HL-60/S4 (cell line): ENCODE results near the gene ZBTB9.
"Not testable (repeated sequence)": the region's sequence is repeated elsewhere in the genome, so short reads cannot be mapped to it uniquely, and the experiment has no call there.

Source experiments
- in situ Hi-C: fragments of 300-500 bp; cut with MboI; formaldehyde crosslinking; loops from 2 replicates; pipeline ENCODE4 v1.14.3; 2022; ENCODE audit warnings: low sequenced_read_pairs

The ZBTB9 gene

DNA sequence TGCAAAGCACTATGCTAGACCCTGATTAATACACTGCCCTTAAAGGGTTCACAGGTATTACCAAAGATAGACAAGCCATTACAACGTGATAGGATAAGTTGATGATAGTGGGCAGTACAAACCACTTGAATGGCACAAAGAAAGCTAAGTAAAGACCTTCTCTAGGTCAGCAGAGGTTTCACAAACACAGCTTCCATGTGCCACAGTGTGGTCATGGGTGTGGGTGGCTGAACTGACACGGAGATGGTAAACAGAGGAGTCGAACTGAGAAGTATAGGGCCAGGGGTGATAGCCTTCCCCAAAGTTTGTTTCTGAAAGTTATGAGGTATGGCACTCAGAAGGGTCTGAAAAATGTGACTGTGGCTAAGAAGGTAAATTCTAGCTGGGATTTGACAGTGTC is 4.3 kb downstream of the ZBTB9 start:
- in situ Hi-C loops, result no loop called here

DNA sequence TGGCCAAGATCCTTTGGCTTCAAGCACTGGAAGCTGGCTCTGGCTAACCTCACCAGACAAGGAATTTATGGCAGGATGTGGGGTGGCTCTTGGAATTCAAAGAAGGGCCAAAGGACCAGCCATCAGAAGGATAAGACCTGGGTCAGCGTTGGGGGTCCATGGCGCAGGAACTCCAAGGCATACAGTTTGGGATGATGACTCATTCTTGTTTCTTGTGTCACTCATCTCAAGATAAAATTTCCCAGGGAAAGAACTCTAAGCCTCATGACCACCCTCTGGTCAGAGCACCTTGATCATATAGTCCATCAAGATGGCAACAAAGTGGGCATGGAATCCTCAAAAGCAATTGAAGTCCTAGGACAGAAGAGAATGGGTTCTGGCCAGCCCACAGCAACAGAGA is 4.8 kb downstream of the ZBTB9 start:
- in situ Hi-C loops, result no loop called here

DNA sequence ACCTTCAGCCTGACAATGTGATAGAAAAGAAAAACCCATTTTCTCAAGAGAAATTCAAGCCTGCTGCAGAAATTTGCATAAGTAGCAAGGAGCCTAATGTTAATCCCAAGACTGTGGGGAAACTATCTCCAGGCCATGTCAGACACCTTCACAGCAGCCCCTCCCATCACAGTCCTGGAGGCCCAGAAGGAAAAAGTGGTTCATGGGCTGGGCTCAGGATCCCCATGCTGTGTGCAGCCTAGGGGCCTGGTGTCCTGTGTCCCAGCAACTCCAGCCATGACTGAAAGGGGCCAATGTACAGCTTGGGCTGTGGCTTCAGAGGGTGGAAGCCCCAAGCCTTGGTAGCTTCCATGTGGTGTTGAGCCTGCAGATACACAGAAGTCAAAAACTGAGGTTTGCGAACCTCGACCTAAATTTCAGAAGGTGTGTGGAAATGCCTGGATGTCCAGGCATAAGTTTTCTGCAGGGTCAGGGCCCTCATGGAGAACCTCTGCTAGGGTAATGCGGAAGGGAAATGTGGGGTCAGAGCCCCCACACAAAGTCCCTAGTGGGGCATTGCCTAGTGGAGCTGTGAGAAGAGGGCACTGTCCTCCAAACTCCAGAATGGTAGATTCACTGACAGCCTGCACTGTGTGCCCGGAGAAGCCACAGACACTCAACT is 11.8 kb downstream of the ZBTB9 start:
- in situ Hi-C loops, result no loop called here

DNA sequence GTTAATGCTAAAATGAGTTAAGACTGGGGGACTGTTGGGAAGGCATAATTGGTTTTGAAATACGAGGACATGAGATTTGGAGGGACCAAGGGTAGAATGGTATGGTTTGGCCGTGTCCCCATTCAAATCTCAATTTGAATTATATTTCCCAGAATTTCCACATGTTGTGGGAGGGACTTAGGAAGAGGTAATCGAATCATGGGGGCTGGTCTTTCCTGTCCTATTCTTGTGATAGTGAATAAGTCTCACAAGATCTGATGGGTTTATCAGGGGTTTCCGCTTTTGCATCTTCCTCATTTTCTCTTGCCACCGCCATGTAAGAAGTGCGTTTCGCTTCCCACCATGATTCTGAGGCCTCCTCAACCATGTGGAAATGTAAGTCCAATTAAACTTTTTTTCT is 12.7 kb downstream of the ZBTB9 start:
- in situ Hi-C loops, result no loop called here

DNA sequence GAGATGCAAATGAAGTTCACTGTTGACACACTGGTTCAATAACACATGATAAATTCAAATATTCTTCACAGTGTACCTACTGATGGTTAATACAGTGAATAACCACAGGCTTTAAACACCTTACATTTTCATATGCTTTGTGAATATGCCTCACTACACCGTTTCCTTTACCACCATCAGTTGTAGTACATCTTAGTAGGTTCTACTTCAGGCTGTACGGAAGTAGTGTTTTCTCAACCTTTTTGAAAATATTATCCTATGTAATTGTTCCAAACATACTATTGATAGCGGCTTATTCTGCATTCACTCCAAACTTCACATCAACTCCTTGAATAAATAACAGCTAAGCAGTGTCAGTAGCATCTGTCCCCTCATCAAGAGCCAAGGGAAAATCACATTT is 15.3 kb downstream of the ZBTB9 start:
- in situ Hi-C loops, result no loop called here

DNA sequence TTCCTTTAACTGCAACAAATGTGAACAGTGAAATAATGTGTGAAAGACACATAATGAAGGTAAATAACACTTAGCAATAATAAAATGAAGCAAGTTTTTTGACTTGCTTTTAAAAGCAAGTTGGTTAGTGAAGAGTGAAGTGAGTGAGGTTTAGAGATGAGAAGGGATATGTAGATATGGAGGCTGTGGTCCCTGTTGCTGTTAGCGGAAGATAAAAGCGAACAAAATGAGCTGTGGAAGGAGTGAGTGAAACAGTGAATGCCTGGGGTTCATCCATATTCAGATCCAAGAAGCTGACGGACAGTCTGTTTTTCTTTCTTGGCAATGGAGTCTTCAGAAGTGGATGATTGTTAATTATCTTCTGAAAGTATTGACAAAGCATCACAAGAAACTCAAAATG is 23.5 kb downstream of the ZBTB9 start:
- in situ Hi-C loops, result no loop called here

DNA sequence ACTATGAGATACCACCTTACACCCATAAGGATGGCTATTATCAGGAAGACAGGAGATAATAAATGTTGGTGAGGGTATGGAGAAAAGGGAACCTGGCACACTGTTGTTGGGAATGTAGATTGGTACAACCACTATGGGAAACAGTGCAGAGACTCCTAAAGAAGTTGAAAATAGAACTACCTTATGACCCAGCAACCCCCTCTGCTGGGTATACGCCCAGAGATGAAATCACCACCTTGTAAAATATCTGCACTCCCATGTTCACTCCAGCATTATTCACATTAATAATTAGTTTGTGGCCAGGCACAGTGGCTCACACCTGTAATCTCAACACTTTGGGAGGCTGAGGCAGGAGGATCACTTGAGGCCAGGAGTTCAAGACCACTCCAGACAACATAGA is 26.8 kb downstream of the ZBTB9 start:
- in situ Hi-C loops, result no loop called here

DNA sequence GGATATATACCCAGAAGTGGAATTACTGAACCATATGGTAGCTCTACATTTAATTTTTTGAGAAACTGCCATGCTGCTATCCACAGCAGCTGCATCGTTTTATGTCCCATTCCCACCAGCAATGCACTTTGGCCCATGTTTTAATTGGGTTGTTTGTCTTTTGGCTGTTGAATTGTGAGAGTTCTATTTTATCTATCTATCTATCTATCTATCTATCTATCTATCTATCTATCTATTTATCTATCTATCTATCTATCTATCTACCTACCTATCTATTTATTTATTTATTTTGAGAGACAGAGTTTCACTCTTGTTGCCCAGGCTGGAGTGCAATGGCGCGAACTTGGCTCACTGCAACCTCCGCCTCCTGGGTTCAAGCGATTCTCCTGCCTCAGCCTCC is 28.2 kb downstream of the ZBTB9 start:
- in situ Hi-C loops, result not testable (repeated sequence)

DNA sequence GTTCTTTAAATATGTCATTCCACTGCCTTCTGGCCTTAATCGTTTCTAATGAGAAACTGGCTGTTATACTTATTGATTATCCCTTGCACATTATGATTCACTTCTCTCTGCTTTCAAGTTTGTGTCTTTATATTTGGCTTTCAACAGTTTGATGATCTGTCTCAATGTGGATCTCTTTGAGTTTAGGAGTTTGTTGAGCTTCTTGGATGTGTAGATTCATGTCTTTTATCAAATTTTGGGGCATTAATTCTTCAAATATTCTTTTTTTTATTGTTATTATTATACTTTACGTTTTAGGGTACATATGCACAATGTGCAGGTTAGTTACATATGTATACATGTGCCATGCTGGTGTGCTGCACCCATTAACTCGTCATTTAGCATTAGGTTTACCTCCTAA is 29.3 kb downstream of the ZBTB9 start:
- in situ Hi-C loops, result no loop called here

DNA sequence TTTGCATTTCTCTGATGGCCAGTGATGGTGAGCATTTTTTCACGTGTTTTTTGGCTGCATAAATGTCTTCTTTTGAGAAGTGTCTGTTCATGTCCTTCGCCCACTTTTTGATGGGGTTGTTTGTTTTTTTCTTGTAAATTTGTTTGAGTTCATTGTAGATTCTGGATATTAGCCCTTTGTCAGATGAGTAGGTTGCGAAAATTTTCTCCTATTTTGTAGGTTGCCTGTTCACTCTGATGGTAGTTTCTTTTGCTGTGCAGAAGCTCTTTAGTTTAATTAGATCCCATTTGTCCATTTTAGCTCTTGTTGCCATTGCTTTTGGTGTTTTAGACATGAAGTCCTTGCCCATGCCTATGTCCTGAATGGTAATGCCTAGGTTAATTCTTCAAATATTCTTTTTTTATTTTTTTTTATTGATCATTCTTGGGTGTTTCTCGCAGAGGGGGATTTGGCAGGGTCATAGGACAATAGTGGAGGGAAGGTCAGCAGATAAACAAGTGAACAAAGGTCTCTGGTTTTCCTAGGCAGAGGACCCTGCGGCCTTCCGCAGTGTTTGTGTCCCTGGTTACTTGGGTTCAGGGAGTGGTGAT is 30.4 kb downstream of the ZBTB9 start:
- in situ Hi-C loops, result not testable (repeated sequence)

DNA sequence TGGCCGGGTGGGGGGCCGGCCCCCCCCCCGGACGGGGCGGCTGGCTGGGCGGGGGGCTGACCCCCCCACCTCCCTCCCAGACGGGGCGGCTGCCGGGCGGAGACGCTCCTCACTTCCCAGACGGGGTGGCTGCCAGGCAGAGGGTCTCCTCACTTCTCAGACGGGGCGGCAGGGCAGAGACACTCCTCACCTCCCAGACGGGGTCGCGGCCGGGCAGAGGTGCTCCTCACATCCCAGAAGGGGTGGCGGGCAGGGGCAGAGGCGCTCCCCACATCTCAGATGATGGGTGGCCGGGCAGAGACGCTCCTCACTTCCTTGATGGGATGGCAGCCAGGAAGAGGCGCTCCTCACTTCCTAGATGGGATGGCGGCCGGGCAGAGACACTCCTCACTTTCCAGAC is 31.3 kb downstream of the ZBTB9 start:
- in situ Hi-C loops, result not testable (repeated sequence)

DNA sequence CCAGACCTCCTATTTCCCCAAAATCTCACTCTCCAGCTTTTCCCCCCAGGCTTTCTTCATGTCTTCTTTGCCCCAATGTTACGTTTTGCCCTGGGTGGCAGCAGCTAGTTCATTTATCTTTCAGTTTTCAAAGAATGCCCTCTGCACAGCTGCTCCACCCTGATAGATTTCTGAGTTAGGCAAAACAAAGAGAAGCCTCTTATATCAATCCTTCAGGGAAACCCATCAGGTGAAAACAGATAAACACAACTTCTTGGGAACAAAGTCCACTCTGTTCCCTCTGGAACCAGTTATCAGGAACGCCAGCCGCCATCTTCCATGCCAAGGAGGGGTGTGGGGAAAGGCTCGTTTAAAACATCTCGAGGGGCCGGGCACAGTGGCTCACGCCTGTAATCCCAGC is 34.0 kb downstream of the ZBTB9 start:
- in situ Hi-C loops, result no loop called here

DNA sequence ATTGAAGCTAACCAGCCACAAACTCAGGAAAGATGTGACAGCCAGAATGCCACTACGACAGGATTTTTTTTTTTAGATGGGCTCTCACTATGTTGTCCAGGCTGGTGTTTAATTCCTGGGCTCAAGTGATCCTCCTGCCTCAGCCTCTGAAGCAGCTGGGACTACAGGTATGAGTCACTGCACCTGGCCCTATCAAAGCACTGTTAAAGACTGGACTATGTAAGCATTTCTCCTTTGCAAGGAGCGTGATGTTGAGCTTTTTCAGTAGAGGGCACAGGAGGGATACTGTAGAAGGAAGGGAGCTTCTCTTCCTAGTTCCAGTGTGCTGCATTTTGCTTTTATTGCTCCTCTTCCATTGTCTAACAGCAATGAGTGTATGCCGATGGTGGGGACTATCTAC is 35.8 kb downstream of the ZBTB9 start:
- in situ Hi-C loops, result no loop called here

DNA sequence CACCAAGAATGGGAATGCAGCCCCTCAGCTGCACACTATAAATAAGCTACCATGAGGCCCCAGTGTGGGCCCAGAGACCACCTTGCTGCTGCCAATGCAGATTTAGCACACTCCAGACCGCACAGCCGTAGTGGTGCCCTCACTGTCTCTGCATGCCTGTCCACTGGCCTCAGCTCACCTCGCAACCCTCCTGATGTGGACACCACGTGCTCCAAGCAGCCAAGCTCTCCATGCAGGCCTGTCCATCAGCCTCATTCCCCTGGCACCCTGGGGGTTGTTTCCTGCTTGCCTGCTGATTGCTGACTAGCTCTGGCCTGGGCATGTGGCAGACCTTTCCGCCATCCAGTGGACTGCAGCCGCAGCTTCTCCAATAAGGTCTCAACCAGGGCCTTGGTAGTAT is 36.2 kb downstream of the ZBTB9 start:
- in situ Hi-C loops, result no loop called here

DNA sequence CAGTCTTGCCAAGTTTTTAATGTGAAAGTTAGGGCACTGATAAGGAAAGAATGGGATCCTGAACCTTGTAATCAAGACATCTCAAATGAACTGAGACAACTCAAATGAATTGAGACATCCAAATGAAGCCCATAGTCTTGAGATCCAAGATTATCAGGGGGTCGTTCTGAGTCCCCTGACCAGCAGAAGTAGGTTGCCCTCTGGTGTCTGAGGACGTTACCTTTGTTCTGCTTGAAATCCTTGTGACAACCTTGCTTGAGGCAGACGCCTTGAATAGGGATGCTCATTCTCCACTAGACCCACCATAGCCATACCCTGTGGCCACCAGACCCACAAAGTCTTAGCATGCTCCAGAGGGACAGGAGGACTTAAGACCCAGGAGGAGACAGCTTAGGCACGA is 37.7 kb downstream of the ZBTB9 start:
- in situ Hi-C loops, result no loop called here

DNA sequence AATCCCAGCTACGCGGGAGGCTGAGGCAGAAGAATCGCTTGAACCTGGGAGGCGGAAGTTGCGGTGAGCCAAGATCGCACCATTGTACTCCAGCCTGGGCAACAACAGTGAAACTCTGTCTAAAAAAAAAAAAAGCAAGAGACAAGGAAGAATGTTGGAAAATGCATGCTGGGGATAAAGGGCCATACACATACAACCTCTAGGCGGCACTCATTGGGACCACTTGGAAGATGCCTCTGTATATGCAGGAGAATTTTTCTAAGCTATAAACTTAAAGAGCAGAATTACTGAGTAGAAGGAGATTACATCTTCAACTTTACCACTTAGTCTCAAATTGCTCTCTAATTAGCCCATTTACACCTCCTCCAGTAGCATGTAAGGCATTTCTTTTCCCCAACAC is 42.8 kb downstream of the ZBTB9 start:
- in situ Hi-C loops, result no loop called here

DNA sequence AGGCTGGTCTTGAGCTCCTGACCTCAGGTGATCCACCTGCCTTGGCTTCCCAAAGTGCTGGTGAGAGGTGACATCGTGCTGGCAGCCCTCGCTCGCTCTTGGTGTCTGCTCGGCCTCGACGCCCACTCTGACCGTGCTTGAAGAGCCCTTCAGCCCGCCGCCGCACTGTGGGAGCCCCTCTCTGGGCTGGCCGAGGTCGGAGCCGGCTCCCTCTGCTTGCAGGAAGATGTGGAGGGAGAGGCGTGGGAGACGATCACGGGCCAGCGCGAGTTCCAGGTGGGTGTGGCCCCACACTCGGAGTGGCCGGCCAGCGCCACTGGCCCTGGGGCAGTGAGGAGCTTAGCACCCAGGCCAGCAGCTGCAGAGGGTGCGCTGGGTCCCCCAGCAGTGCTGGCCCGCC is 48.1 kb downstream of the ZBTB9 start:
- in situ Hi-C loops, result no loop called here

DNA sequence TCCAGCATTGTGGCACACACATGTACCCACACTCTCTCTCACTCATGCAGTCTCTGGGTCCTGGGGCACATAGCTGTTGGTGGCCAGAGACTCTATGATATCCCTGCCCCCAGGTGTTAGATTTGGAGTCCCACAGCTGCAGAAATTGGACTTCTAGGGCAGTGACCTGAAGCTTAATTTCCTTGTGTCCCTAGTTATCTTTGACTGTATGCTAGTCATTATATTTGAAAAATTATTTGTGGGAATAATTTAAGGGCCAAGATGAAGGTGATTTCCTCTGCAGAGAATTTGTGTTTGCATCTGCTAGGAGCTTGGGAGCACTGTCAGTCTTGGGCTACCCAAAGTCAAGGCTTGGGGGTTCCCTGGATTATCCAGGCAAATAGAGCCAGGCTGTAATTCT is 50.1 kb downstream of the ZBTB9 start:
- in situ Hi-C loops, result no loop called here

DNA sequence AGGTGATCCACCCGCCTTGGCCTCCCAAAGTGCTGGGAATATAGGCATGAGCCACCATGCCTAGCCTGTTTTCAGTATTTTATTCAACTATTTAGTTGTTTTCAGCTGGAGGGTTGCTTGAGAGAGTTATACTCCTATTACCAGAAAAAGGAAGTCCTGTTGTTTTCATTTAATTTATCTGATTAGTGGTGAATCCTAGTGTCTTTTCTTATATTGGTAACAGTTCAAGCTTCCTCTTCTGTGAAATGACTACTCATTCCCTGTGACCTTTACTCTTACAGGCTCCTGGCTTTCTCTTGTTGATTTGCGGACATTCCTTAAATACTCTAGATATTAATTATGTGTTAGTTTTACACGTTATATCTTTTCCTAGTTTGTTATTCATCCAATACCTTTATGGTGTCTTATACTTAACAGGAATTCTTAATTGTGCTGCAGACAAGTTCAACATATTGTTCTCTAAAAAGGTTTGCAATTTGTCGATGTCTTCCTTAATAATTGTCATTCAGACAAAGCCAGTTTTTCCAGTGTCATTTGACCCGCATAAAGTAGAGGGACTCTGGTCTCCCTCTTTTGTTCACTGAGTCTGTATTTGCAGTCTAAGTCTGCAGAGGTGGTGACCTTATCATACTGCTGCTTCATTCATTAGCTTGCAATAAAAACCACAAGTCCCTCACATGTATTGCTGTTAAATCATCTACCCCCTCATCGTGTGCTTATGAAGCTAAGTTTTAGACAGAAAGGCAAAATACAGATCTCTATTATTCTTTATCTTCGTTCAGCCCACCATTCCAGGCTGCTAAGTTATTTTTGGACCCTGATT is 51.4 kb downstream of the ZBTB9 start:
- in situ Hi-C loops, result no loop called here
